ENCODE results near the gene FYN. TPM values are rescaled to one million over a fixed set of nuclear protein-coding genes. Genes with fewer than 3 reads are reported as not detected.

Gene FYN
- total and polyA plus RNA-seq, 4 donors, result 11.2 to 28.3 (median 19.7) TPM

GRCh38 chr6:111666847-111667246, 206.4 kb downstream of the FYN start:
- H3K4me3 ChIP-seq (ENCODE audit: low read depth in 1 of 3, low read length in 3 of 3), result no peak overlapping the region
- H3K27me3 ChIP-seq (ENCODE audit: control insufficient read depth in 4 of 4, insufficient read depth in 4 of 4, low read length in 3 of 4), result no peaks in the 10 kb centered on the region
- WGBS, result 79% methylated on average over 2 of the region's 2 CpGs
- peaks cover 0 to 20% (median 11%) of the 10 kb centered on the region in 4 donors for H3K36me3 ChIP-seq (ENCODE audit: control insufficient read depth in 4 of 4, insufficient read depth in 3 of 4, low read depth in 1 of 4, low read length in 3 of 4)
- peaks cover 5 to 14% (median 11%) of the 10 kb centered on the region in 4 donors for H3K4me1 ChIP-seq (ENCODE audit: control insufficient read depth in 4 of 4, insufficient read depth in 4 of 4, low read length in 3 of 4)
- no peak overlapping the region for H3K9ac ChIP-seq (ENCODE audit: low read depth in 1 of 2, low read length in 2 of 2)
- H3K9me3 ChIP-seq (ENCODE audit: control insufficient read depth in 4 of 4, low read length in 3 of 4), result no peaks in the 10 kb centered on the region
- DNase-seq (ENCODE audit: low spot score), result no peak
- H3K27ac ChIP-seq (ENCODE audit: low read depth in 1 of 2, low read length in 2 of 2), result peak overlapping the region in 1 of 2 donors; percentile 32
- TF ChIP-seq ZBTB33 (IDR thresholded peaks at IDR 0.05) (no peak), NR2F2 (IDR thresholded peaks at IDR 0.05) (peak; percentile 85)
- TF ChIP-seq, protein P1, sequence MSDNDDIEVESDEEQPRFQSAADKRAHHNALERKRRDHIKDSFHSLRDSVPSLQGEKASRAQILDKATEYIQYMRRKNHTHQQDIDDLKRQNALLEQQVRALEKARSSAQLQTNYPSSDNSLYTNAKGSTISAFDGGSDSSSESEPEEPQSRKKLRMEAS (IDR thresholded peaks at IDR 0.05), result no peak

DNA sequence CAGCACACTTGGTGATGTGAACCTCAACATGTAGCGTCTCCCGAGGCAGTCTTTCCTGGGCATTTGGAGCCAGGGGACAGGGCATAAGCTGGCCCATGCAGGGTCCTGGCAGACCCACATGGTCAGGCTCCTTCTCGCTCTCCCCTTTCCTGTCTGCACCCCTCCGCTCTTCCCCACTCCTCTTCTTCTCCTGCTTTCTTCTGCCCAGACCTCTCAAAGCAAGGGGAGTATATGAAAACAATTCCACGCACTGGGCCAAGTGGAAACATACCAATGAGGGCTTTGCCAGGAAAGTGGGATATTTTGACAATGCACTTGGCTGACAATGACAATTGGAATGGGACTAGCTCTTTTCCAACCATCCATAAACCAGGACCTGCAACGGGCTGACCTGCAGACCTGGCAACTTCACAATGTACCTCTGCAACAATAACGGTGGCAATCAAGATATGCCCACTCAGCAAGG, 208.7 kb downstream of the FYN start:
- Histone ChIP-seq H3K27me3 (ENCODE audit: control insufficient read depth in 4 of 4, insufficient read depth in 4 of 4, low read length in 3 of 4) (no peaks in the 10 kb centered on the region), H3K36me3 (ENCODE audit: control insufficient read depth in 4 of 4, insufficient read depth in 3 of 4, low read depth in 1 of 4, low read length in 3 of 4) (peaks cover 0 to 4% (median 0%) of the 10 kb centered on the region in 4 donors), H3K4me3 (ENCODE audit: low read depth in 1 of 3, low read length in 3 of 3) (no peak overlapping the region), H3K4me1 (ENCODE audit: control insufficient read depth in 4 of 4, insufficient read depth in 4 of 4, low read length in 3 of 4) (peaks cover 8 to 24% (median 15%) of the 10 kb centered on the region in 4 donors), H3K9me3 (ENCODE audit: control insufficient read depth in 4 of 4, low read length in 3 of 4) (no peaks in the 10 kb centered on the region), H3K27ac (ENCODE audit: low read depth in 1 of 2, low read length in 2 of 2) (peak overlapping the region; percentile 9 to 36), H3K9ac (ENCODE audit: low read depth in 1 of 2, low read length in 2 of 2) (no peak overlapping the region)
- WGBS, result 88% methylated on average over 7 of the region's 7 CpGs
- DNase-seq (ENCODE audit: low spot score), result no peak
- TF ChIP-seq NR2F2 (IDR thresholded peaks at IDR 0.05) (no peak), EGR1 (IDR thresholded peaks at IDR 0.05; ENCODE audit: low read depth in 2 of 2) (no peak), ATF3 (IDR thresholded peaks at IDR 0.05) (no peak), REST (IDR thresholded peaks at IDR 0.05) (no peak), FOXA2 (IDR thresholded peaks at IDR 0.05) (no peak), HNF4A (conservative IDR thresholded peaks at IDR 0.05) (no peak), HNF4G (IDR thresholded peaks at IDR 0.05) (no peak), TAF1 (conservative IDR thresholded peaks at IDR 0.05) (no peak), RXRA (IDR thresholded peaks at IDR 0.05) (no peak), ZBTB33 (IDR thresholded peaks at IDR 0.05) (no peak), FOXA1 (IDR thresholded peaks at IDR 0.05) (no peak), SP1 (IDR thresholded peaks at IDR 0.05) (no peak), JUND (IDR thresholded peaks at IDR 0.05) (no peak), YY1 (IDR thresholded peaks at IDR 0.05) (no peak), RAD21 (IDR thresholded peaks at IDR 0.05) (no peak), GABPA (IDR thresholded peaks at IDR 0.05 in 1 of 2, conservative IDR thresholded peaks at IDR 0.05 in 1 of 2) (no peak)
- TF ChIP-seq, protein P1 (IDR thresholded peaks at IDR 0.05), result no peak
- TF ChIP-seq, protein P2, sequence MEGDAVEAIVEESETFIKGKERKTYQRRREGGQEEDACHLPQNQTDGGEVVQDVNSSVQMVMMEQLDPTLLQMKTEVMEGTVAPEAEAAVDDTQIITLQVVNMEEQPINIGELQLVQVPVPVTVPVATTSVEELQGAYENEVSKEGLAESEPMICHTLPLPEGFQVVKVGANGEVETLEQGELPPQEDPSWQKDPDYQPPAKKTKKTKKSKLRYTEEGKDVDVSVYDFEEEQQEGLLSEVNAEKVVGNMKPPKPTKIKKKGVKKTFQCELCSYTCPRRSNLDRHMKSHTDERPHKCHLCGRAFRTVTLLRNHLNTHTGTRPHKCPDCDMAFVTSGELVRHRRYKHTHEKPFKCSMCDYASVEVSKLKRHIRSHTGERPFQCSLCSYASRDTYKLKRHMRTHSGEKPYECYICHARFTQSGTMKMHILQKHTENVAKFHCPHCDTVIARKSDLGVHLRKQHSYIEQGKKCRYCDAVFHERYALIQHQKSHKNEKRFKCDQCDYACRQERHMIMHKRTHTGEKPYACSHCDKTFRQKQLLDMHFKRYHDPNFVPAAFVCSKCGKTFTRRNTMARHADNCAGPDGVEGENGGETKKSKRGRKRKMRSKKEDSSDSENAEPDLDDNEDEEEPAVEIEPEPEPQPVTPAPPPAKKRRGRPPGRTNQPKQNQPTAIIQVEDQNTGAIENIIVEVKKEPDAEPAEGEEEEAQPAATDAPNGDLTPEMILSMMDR (IDR thresholded peaks at IDR 0.05; ENCODE audit: low read depth, low read length, missing input control), result no peak
